Inflammatory macrophage (primary cell): ENCODE measurements around the gene SLC45A1.
"Not testable (repeated sequence)": the region's sequence is repeated elsewhere in the genome, so short reads cannot be mapped to it uniquely, and the experiment has no call there.

Experiments used
- DNase-seq, 2 donors: peaks; one replicate each; pipeline ENCODE4 v3.0.0-alpha.2; 2020 to 2022

SLC45A1 gene

GRCh38 chr1:8370046-8370881 lies 52.4 kb downstream of the SLC45A1 start:
- DNase-seq: no peak

GRCh38 chr1:8370905-8371315 lies 53.0 kb downstream of the SLC45A1 start:
- DNase-seq: no peak

GRCh38 chr1:8371372-8371991 lies 53.6 kb downstream of the SLC45A1 start:
- no peak for DNase-seq

- DNase-seq: no peak
Measured at GRCh38 chr1:8373125-8373524, 55.2 kb downstream of the SLC45A1 start.

GRCh38 chr1:8373581-8374241 lies 55.8 kb downstream of the SLC45A1 start:
- DNase-seq: peak; percentile 43 to 67

GRCh38 chr1:8374356-8374755 lies 56.4 kb downstream of the SLC45A1 start:
- no peak for DNase-seq

- no peak for DNase-seq
Measured at GRCh38 chr1:8374812-8375211, 56.9 kb downstream of the SLC45A1 start.

- DNase-seq: no peak
Measured at GRCh38 chr1:8376358-8376840, 58.5 kb downstream of the SLC45A1 start.

- DNase-seq: no peak
Measured at GRCh38 chr1:8377271-8377981, 59.5 kb downstream of the SLC45A1 start.

- no peak for DNase-seq
Measured at GRCh38 chr1:8378178-8378577, 60.3 kb downstream of the SLC45A1 start.

- no peak for DNase-seq
Measured at GRCh38 chr1:8378981-8379470, 61.1 kb downstream of the SLC45A1 start.

GRCh38 chr1:8379513-8380186 lies 61.7 kb downstream of the SLC45A1 start:
- DNase-seq: no peak

GRCh38 chr1:8380310-8380709 lies 62.4 kb downstream of the SLC45A1 start:
- DNase-seq: not testable (repeated sequence)

- DNase-seq: no peak
Measured at GRCh38 chr1:8381618-8382017, 63.7 kb downstream of the SLC45A1 start.

GRCh38 chr1:8382051-8382505 lies 64.2 kb downstream of the SLC45A1 start:
- no peak for DNase-seq

- DNase-seq: peak; percentile 15 to 29
Measured at GRCh38 chr1:8382608-8383505, 64.9 kb downstream of the SLC45A1 start.

GRCh38 chr1:8384088-8384487 lies 66.2 kb downstream of the SLC45A1 start:
- DNase-seq: no peak

- DNase-seq: no peak
Measured at GRCh38 chr1:8384577-8384976, 66.7 kb downstream of the SLC45A1 start.

GRCh38 chr1:8386247-8386646 lies 68.3 kb downstream of the SLC45A1 start:
- DNase-seq: no peak

GRCh38 chr1:8388732-8389562 lies 71.0 kb downstream of the SLC45A1 start:
- DNase-seq: no peak
